SH-SY5Y (cell line): Measurements from ENCODE around the gene MEIOC.

Experiments used
- GATA2 ChIP-seq: IDR thresholded peaks from 2 replicates; pipeline ENCODE4 v1.6.1; 2011; ENCODE audit warnings: mild to moderate bottlenecking, low read depth, low read length
- GATA3 ChIP-seq: IDR thresholded peaks from 2 replicates; pipeline ENCODE4 v1.6.1; 2011; ENCODE audit warnings: low read depth, mild to moderate bottlenecking, low read length, moderate library complexity

DNA sequence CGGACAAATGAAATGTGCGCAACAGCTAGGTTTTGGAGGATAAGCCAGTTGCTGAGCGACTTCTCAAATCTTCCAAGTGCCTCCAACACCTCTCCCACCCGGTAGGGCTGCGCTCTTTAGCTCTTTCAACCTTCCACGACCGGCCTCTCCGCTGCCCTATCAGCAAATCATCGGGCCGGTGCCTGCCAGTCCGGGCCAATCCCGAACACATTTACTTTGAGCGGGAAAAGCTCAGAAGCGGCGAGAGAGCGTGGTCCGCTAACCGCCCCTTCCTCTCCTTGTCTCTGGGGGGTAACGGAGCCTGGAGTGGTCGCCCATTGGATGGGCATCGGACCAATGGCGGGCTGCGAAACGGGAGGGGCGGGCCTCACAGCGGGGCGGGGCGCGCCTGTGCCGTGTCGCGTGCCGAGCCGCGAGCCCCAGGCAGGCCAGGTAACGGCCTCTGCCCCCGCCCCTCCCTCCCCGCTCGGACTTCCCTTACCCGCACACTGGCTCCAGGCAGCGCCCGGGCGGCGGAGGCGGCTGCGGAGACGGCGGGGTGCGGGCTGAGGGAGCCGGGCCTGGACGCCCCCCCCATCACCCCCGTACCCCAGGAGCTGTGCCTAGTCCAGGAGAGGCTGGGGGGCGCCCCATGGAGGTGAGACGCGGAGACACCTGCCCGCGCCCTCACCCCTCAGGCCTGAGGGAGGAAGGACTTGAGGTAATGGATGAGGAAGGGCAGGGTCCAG is at the start of gene MEIOC:
- TF ChIP-seq GATA2 (no peak), GATA3 (no peak)
